ENCODE data around the gene CD38.
A peak's percentile ranks its signal among the peaks of the same experiment; 100 is the strongest.

The CD38 gene

GRCh38 chr4:15749001-15749400, 29.1 kb upstream of the CD38 start:
- no peak for TF ChIP-seq CTCF (IDR thresholded peaks at IDR 0.05; ENCODE audit: low read depth, low read length, missing control alignments)
- in situ Hi-C loops (cut with HindIII; ENCODE audit: low sequenced_read_pairs): no loop called here
- DNase-seq (ENCODE audit: low read depth): no peak
- no peak overlapping the region for H3K4me3 ChIP-seq (ENCODE audit: low read depth, low read length)

DNA sequence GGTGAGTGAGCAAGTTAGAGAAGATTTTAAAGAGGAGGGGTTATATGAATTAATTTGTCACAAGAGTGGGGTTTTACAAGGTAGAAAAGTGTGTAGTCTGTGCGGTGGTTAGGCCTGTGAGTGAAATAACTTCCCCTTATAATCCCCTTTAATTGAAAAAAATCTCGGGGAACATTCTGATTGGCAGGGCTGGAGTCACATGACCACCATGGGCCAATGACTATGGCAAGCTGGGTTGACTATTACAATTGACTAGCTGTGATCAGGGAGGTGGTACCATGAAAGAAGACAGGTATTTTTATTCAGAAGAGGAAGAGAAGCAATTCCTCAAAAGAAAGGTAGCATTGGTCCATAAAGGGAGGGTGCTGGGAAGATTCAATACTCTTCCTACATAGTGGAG, 27.0 kb upstream of the CD38 start:
- no peak for TF ChIP-seq CTCF (IDR thresholded peaks at IDR 0.05; ENCODE audit: low read depth, low read length, missing control alignments)
- in situ Hi-C loops (cut with HindIII; ENCODE audit: low sequenced_read_pairs): no loop called here
- no peak for DNase-seq (ENCODE audit: low read depth)
- no peak overlapping the region for H3K4me3 ChIP-seq (ENCODE audit: low read depth, low read length)

GRCh38 chr4:15753081-15753480, 25.0 kb upstream of the CD38 start:
- no peak for TF ChIP-seq CTCF (IDR thresholded peaks at IDR 0.05; ENCODE audit: low read depth, low read length, missing control alignments)
- no peak for DNase-seq (ENCODE audit: low read depth)
- H3K4me3 ChIP-seq (ENCODE audit: low read depth, low read length): no peak overlapping the region
- in situ Hi-C loops (cut with HindIII; ENCODE audit: low sequenced_read_pairs): no loop called here

GRCh38 chr4:15753786-15754185, 24.3 kb upstream of the CD38 start:
- H3K4me3 ChIP-seq (ENCODE audit: low read depth, low read length): no peak overlapping the region
- in situ Hi-C loops (cut with HindIII; ENCODE audit: low sequenced_read_pairs): no loop called here
- no peak for TF ChIP-seq CTCF (IDR thresholded peaks at IDR 0.05; ENCODE audit: low read depth, low read length, missing control alignments)
- DNase-seq (ENCODE audit: low read depth): no peak

- TF ChIP-seq CTCF (IDR thresholded peaks at IDR 0.05; ENCODE audit: low read depth, low read length, missing control alignments): no peak
- in situ Hi-C loops (cut with HindIII; ENCODE audit: low sequenced_read_pairs): no loop called here
- no peak overlapping the region for H3K4me3 ChIP-seq (ENCODE audit: low read depth, low read length)
- DNase-seq (ENCODE audit: low read depth): no peak
These were observed 23.8 kb upstream of the CD38 start for GRCh38 chr4:15754323-15754722.

- TF ChIP-seq CTCF (IDR thresholded peaks at IDR 0.05; ENCODE audit: low read depth, low read length, missing control alignments): no peak
- DNase-seq (ENCODE audit: low read depth): peak; percentile 49
- no peak overlapping the region for H3K4me3 ChIP-seq (ENCODE audit: low read depth, low read length)
- in situ Hi-C loops (cut with HindIII; ENCODE audit: low sequenced_read_pairs): no loop called here
These were observed 22.6 kb upstream of the CD38 start for GRCh38 chr4:15755321-15756155.

Data from astrocyte of the cerebellum (primary cell).